ENCODE results near the gene EYA2. TPM values are rescaled to one million over a fixed set of nuclear protein-coding genes. Genes with fewer than 3 reads are reported as not detected.

Gene EYA2
- total and polyA plus RNA-seq, 2 experiments from 2014 or later, result 0.18 TPM; not detected in 1

DNA sequence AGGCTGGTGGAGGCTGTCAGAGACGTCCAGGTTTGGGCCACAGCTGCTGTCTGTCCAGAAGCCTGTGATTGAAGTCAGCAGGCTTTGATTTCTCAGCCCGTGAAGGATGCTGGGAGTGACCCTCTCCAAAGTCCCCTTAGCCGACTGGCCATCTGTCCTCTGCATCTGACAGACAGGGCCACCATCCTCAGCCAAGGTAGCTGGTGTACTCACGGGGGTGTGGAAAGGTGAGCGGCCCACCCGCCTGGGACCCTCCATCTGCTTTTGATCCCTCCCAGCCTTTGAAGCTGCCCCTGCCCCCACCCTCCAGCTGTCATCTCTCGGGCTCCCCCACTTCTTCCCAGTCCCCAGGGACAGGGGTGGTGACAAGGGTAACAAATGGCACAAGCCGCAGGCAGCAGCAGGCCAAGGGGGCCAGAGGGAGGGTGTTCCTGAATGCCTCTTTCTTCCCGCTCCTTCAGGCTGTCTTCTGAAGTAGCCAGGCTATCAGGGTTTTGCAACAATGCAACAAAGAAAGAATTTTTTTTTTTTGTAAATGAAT is 84.4 kb downstream of the EYA2 start:
- TF ChIP-seq EZH2 (IDR thresholded peaks at IDR 0.05; ENCODE audit: insufficient read depth, poor library complexity, severe bottlenecking), result no peak
- TF ChIP-seq EZH2phosphoT487 (IDR thresholded peaks at IDR 0.05; ENCODE audit: insufficient read depth, low read depth), result no peak
- no peak overlapping the region for H3K4me2 ChIP-seq (ENCODE audit: unreplicated experiment)
- H3F3A ChIP-seq (ENCODE audit: insufficient read depth), result no peaks in the 10 kb centered on the region
- H3K4me3 ChIP-seq, result no peak overlapping the region
- no peaks in the 10 kb centered on the region for H3K36me3 ChIP-seq (ENCODE audit: low read depth)
- H3K9me2 ChIP-seq (ENCODE audit: insufficient read depth), result no peaks in the 10 kb centered on the region
- no peaks in the 10 kb centered on the region for H3K79me2 ChIP-seq (ENCODE audit: insufficient read depth)
- H4K20me1 ChIP-seq (ENCODE audit: insufficient read depth), result no peaks in the 10 kb centered on the region
- WGBS, 2 experiments (ENCODE audit: low coverage in 1 of 2, low lambda C conversion rate in 2 of 2, missing lambda C conversion rate in 2 of 2), result 28 to 29% methylated on average over 9 of the region's 9 CpGs
- no peaks in the 10 kb centered on the region for H3K9me3 ChIP-seq (ENCODE audit: low read depth)
- no peak overlapping the region for H3K27ac ChIP-seq
- no peak overlapping the region for H2AFZ ChIP-seq
- no peaks in the 10 kb centered on the region for H3K4me1 ChIP-seq (ENCODE audit: insufficient read depth)
- no peak overlapping the region for H3K9ac ChIP-seq
- peaks cover 19% of the 10 kb centered on the region for H3K27me3 ChIP-seq (replicated peaks; ENCODE audit: insufficient read depth)
- in situ Hi-C loops (cut with MboI), result no loop called here
- DNase-seq, result no peak

DNA sequence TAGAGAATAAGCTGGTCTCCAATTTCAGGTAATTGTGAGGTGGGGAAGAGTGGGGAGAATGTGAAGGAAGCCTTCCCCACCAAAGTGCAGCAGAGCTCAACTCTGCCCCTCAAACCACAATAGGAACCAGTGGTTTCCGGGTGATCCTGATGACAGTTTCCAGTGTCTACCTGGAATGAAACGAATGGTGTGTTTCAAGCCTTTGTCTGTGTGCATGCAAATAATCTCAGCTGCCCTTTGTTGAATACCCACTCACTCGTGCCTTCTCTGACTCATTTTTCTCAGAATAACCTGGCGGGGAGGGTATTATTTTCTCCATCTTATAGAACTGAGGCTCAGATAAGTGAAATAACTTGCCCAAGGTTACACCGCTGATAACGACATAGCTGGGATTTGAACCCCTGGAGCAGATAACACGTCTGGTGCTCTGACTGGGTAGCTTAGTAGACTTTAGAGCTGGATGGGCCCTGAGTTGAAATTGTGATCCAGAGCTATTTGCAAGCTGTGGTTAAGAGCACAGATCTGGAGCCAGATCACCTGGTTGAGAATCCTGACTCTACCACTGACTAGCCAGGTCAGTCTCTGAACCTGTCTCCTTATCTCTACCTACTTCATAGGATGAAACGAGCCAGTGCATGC is 85.1 kb downstream of the EYA2 start:
- WGBS, 2 experiments (ENCODE audit: low coverage in 1 of 2, low lambda C conversion rate in 2 of 2, missing lambda C conversion rate in 2 of 2), result 66 to 68% methylated on average over 8 of the region's 8 CpGs
- in situ Hi-C loops (cut with MboI), result no loop called here

DNA sequence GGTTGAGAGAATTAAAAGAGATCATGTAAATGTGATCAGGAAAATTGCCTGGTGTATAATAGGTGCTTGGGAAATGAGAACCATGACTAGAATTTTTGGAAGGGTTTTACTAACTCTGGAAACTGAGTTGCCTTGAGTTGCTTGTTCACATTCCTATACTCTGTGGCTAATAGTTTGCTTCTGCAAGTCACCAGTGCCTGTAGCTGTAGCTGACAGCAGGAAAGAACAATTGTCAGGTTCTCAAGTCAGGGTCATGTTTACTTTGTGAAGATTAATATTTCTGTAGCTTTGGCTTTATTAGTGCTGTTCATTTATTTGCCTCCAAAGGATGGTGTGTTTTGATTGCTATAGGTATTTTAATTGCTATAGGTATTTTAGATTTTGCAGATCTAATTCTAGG is 86.5 kb downstream of the EYA2 start:
- no peak overlapping the region for H2AFZ ChIP-seq
- H3K4me3 ChIP-seq, result no peak overlapping the region
- H3K27me3 ChIP-seq (replicated peaks; ENCODE audit: insufficient read depth), result peaks cover 19% of the 10 kb centered on the region
- no peaks in the 10 kb centered on the region for H3K9me3 ChIP-seq (ENCODE audit: low read depth)
- DNase-seq, result no peak
- H3K4me2 ChIP-seq (ENCODE audit: unreplicated experiment), result no peak overlapping the region
- no peak overlapping the region for H3K9ac ChIP-seq
- H3K4me1 ChIP-seq (ENCODE audit: insufficient read depth), result no peaks in the 10 kb centered on the region
- no peaks in the 10 kb centered on the region for H3F3A ChIP-seq (ENCODE audit: insufficient read depth)
- H3K79me2 ChIP-seq (ENCODE audit: insufficient read depth), result no peaks in the 10 kb centered on the region
- H3K36me3 ChIP-seq (ENCODE audit: low read depth), result no peaks in the 10 kb centered on the region
- TF ChIP-seq EZH2 (IDR thresholded peaks at IDR 0.05; ENCODE audit: insufficient read depth, poor library complexity, severe bottlenecking), result no peak
- TF ChIP-seq EZH2phosphoT487 (IDR thresholded peaks at IDR 0.05; ENCODE audit: insufficient read depth, low read depth), result no peak
- H3K9me2 ChIP-seq (ENCODE audit: insufficient read depth), result no peaks in the 10 kb centered on the region
- no peaks in the 10 kb centered on the region for H4K20me1 ChIP-seq (ENCODE audit: insufficient read depth)
- no peak overlapping the region for H3K27ac ChIP-seq
- in situ Hi-C loops (cut with MboI), result no loop called here

More for the DNA sequence above, 85.1 kb downstream of the EYA2 start:
- H3K4me3 ChIP-seq, result no peak overlapping the region
- DNase-seq, result no peak
- no peaks in the 10 kb centered on the region for H3K79me2 ChIP-seq (ENCODE audit: insufficient read depth)
- no peak overlapping the region for H2AFZ ChIP-seq
- H3K4me2 ChIP-seq (ENCODE audit: unreplicated experiment), result no peak overlapping the region
- H3F3A ChIP-seq (ENCODE audit: insufficient read depth), result no peaks in the 10 kb centered on the region
- no peak for TF ChIP-seq EZH2phosphoT487 (IDR thresholded peaks at IDR 0.05; ENCODE audit: insufficient read depth, low read depth)
- TF ChIP-seq EZH2 (IDR thresholded peaks at IDR 0.05; ENCODE audit: insufficient read depth, poor library complexity, severe bottlenecking), result no peak
- no peak overlapping the region for H3K27ac ChIP-seq
- no peaks in the 10 kb centered on the region for H3K9me2 ChIP-seq (ENCODE audit: insufficient read depth)
- no peaks in the 10 kb centered on the region for H3K4me1 ChIP-seq (ENCODE audit: insufficient read depth)
- peaks cover 19% of the 10 kb centered on the region for H3K27me3 ChIP-seq (replicated peaks; ENCODE audit: insufficient read depth)
- H3K36me3 ChIP-seq (ENCODE audit: low read depth), result no peaks in the 10 kb centered on the region
- H4K20me1 ChIP-seq (ENCODE audit: insufficient read depth), result no peaks in the 10 kb centered on the region
- no peaks in the 10 kb centered on the region for H3K9me3 ChIP-seq (ENCODE audit: low read depth)
- no peak overlapping the region for H3K9ac ChIP-seq

DNA sequence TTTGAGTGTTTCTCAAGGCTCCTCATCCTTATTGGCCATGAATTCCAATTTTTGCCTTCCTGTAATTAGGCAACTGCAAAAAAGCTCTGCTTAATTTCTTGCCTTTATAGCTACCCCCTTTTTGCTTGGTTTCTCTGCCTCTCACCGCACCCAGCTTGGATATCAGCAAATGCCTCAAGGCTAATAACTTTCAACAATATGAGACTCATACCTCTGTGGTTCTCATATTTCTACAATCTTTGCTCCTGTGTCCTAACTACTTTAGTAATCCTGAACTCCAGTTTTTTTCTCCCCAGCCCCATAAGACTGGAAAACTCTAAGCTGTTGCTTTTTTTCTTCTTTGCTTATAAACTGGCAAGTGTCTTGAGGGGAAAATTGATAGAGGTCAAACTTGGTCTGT is 88.8 kb downstream of the EYA2 start:
- H3K4me1 ChIP-seq (ENCODE audit: insufficient read depth), result no peaks in the 10 kb centered on the region
- H2AFZ ChIP-seq, result no peak overlapping the region
- no peak for TF ChIP-seq EZH2phosphoT487 (IDR thresholded peaks at IDR 0.05; ENCODE audit: insufficient read depth, low read depth)
- TF ChIP-seq EZH2 (IDR thresholded peaks at IDR 0.05; ENCODE audit: insufficient read depth, poor library complexity, severe bottlenecking), result no peak
- no peaks in the 10 kb centered on the region for H3K36me3 ChIP-seq (ENCODE audit: low read depth)
- peaks cover 19% of the 10 kb centered on the region for H3K27me3 ChIP-seq (replicated peaks; ENCODE audit: insufficient read depth)
- H4K20me1 ChIP-seq (ENCODE audit: insufficient read depth), result no peaks in the 10 kb centered on the region
- H3K9me3 ChIP-seq (ENCODE audit: low read depth), result no peaks in the 10 kb centered on the region
- no peak overlapping the region for H3K9ac ChIP-seq
- H3K4me2 ChIP-seq (ENCODE audit: unreplicated experiment), result no peak overlapping the region
- no peaks in the 10 kb centered on the region for H3K79me2 ChIP-seq (ENCODE audit: insufficient read depth)
- no peak overlapping the region for H3K27ac ChIP-seq
- no peaks in the 10 kb centered on the region for H3F3A ChIP-seq (ENCODE audit: insufficient read depth)
- in situ Hi-C loops (cut with MboI), result no loop called here
- H3K9me2 ChIP-seq (ENCODE audit: insufficient read depth), result no peaks in the 10 kb centered on the region
- no peak overlapping the region for H3K4me3 ChIP-seq
- DNase-seq, result no peak
- 72 to 75% methylated on average over 1 of the region's 1 CpG for WGBS, 2 experiments (ENCODE audit: low coverage in 1 of 2, low lambda C conversion rate in 2 of 2, missing lambda C conversion rate in 2 of 2)

Measured in GM23248 (cell line).